T47D (cell line): ENCODE measurements around the gene RPL6.
"Not testable (repeated sequence)": the region's sequence is repeated elsewhere in the genome, so short reads cannot be mapped to it uniquely, and the experiment has no call there.

Source experiments
- DNase-seq, 2 experiments: peaks; one replicate each; pipeline versions ENCODE4 v3.0.0 to v3.0.0-alpha.2; 2011 to 2012; ENCODE audit warnings: low read depth in 1 of 2, low spot score in 1 of 2
- JUND ChIP-seq: IDR thresholded peaks from 2 replicates; pipeline ENCODE4 v1.6.1; 2012; ENCODE audit warnings: low read depth
- in situ Hi-C: cut with HindIII; loops from 2 replicates; pipeline ENCODE4 v1.10.0; 2016; ENCODE audit warnings: low sequenced_read_pairs, low pct_unique_long_range_greater_than_20kb

RPL6 gene

DNA sequence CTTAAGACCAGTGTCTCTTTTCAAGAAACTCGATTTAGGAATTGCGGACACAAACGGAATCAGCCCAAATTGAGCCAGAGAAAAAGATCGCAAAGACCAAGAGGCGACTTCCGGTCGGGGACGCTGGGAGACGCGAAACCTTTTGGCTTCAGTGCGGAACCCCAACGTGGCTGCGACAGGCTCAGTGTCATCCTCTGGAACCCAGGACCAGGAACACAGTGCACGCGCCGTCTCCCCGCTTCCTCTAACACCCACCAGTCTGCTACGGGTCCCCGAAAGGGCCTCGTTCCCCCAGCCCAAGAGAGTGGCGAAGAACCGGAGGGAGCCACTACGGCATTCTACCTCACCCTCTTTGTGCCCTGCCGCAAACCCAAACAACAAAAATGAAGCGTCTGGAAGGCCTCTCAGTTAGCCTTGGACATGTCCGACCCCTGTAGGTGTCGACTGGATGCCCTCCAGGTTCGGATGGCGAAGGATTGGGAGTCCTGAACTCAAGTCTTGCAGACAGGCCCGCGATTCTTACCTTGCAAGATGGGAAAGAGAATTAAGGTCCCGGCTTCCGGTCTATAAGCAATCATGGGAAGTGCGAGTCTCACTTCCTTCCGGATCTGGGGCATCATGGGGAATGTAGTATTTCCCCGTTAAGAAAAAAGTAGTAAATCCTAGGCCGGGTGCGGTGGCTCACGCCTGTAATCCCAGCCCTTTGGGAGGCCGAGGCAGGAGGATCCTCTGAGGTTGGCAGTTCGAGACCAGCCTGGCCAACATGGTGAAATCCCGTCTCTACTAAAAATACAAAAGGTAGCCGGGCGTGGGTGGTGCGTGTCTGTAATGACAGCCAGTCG lies at the start of gene RPL6:
RPL6 (minus strand) TSS at position 542 of the 842 bp plus-strand sequence. CDS start 949 bp downstream, outside the sequence.
- DNase-seq = peak; percentile 72 to 98
- in situ Hi-C loops = no loop called here
- TF ChIP-seq JUND = no peak

GRCh38 chr12:112458751-112459150 lies 49.3 kb upstream of the RPL6 start:
- DNase-seq = no peak
- in situ Hi-C loops = no loop called here
- no peak for TF ChIP-seq JUND

DNA sequence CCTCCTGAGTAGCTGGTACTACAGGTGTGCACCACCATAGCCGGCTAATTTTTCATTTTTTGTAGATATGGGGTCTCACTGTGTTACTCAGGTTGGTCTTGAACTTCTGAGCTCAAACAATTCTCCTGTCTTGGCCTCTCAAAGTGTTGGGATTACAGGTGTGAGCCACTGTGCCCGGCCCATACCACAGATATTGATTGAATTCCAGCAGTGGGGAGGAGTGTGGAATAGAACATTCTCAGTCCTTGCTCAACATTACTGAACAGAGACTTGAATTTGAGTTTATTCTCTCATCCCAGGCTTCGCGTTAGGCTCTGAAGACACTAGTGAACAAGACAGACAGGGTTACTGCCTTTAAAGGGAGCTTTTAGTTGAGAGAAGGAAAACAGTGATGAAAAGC lies 48.9 kb upstream of the RPL6 start:
- no peak for DNase-seq
- in situ Hi-C loops = no loop called here
- TF ChIP-seq JUND = no peak

DNA sequence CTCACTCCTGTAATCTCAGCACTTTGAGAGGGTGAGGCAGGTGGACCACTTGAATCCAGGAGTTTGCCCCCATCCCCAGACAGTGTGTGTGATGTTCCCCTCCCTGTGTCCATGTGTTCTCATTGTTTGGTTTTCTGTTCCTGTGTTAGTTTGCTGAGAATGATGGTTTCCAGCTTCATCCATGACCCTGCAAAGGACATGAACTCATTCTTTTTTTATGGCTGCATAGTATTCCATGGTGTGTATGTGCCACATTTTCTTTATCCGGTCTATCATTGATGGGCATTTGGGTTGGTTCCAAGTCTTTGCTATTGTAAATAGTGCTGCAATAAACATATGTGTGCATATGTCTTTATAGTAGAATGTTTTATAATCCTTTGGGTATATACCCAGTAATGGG lies 47.7 kb upstream of the RPL6 start:
- in situ Hi-C loops, DNase-seq: not testable (repeated sequence)

DNA sequence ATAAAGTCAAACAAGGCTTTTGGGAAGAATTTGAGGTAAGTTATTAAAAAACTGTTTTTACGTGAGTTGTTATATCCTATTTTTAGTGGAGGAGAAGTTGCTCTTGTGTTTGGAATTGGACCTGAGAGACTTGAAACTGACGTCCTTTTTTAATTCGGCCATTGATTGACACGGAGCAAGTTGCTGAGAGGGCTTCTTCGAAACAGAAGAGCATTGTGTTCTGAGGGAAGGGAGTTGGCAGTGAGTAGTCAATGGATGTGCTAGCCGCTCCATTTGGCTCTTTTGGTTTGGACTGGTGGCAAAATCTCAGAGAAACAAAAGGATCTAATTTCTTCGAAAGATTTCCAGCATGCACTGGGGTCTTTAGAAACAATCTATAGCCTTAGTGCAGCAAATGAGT lies 46.6 kb upstream of the RPL6 start:
- no peak for TF ChIP-seq JUND
- DNase-seq = no peak
- in situ Hi-C loops = no loop called here

GRCh38 chr12:112450725-112451124 lies 41.3 kb upstream of the RPL6 start:
- TF ChIP-seq JUND = no peak
- in situ Hi-C loops = no loop called here

GRCh38 chr12:112448165-112448564 lies 38.8 kb upstream of the RPL6 start:
- DNase-seq, in situ Hi-C loops: not testable (repeated sequence)

More at GRCh38 chr12:112450725-112451124, 41.3 kb upstream of the RPL6 start:
- no peak for DNase-seq

DNA sequence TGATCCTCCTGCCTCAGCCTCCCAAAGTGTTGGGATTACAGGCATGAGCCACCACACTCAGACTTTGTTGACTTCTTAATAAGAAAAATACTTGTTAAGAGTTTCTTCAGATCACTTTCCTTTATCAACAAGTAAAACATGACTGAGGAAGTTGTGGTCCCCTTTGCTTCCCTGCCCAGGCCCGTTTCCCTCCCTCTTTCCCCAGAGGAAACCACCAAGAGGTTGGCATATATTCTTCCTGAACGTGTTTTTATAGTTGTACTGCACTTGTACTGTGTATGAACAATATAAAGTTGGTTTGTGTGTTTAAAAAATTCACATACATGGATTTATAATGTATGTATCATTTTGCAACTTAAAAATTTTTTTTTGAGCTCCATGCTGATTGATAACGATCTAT lies 37.7 kb upstream of the RPL6 start:
- no peak for TF ChIP-seq JUND
- in situ Hi-C loops = no loop called here
- DNase-seq = no peak

DNA sequence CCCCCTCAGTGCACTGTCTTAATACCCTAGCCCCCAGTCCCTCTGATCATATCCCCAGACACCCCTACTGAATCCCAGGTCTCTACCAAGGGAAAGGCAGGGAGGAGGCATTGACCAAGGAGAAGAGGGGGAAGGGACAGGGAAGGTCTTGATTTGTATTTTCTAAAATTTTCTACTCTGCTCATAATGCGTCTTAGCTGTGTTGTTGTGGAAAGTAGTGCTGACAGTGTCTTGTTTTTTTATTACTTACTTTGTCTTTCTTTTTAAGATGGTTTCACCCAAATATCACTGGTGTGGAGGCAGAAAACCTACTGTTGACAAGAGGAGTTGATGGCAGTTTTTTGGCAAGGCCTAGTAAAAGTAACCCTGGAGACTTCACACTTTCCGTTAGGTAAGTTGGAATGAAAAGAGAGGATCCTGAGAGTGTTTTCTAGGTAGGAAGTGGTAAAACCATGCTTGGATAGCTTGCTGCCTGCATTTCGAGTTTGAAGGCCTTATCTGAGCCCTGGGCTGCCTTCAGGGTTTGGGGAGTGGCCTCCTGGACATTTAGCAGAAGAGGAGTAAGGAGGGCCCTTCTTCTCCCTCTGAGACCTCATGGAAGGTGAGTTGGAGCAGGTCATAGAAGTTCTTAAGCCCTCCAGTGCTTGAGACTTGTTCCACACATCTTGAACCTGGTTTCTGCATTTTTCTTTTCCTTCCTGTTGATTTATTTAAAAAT lies 36.8 kb upstream of the RPL6 start:
- TF ChIP-seq JUND = no peak
- DNase-seq = no peak
- in situ Hi-C loops = no loop called here

DNA sequence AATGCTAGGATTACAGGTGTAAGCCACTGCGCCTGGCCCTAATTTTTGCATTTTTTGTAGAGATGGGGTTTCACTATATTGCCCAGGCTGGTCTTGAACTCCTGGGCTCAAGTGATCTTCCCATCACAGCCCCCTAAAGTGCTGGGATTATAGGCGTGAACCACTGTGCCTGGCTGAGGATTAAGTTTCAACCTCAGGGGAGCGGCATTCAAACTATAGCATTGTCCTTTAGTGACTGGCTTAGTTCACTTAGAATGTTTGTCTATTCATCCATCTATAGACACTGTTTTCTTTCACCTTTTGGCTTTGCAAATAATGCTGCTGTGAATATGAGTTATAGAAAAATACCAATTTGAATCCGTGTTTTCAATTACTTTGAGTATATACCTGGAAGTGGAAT lies 34.5 kb upstream of the RPL6 start:
- TF ChIP-seq JUND = no peak
- in situ Hi-C loops = no loop called here
- DNase-seq = no peak

DNA sequence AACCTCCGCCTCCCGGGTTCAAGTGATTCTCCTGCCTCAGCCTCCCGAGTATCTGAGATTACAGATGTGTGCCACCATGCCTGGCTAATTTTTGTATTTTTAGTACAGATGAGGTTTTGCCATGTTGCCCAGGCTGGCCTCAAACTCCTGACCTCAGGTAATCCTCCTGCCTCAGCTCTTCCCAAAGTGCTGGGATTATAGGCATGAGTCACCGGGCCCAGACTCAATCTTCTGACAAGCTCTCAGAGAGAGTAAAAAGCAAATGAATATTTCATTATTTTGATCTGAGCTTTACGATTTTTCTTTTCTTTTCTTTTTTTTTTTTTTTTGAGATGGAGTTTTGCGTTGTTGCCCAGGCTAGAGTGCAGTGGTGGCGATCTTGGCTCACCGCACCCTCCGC lies 31.2 kb upstream of the RPL6 start:
- in situ Hi-C loops, DNase-seq: not testable (repeated sequence)

DNA sequence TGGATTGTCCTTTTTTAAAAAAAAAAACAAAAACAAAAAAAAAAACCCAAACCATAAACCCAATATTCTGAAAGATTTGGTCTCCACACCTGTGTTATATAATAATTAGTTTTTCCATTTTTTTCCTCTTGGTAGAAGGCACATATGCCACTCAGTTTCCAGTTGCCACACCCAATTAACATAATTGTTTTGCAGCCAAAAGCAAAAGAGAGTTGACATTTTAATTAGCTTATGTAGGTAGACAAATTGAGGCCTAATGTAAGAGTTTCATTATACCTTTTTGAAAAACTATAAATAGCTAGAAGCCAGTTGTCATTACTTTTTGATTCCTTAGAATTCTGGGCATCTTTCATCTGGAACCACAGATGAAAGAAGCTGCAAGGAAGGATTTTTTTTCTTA lies 30.4 kb upstream of the RPL6 start:
- no peak for TF ChIP-seq JUND
- in situ Hi-C loops = no loop called here
- DNase-seq = no peak

- DNase-seq, in situ Hi-C loops: not testable (repeated sequence)
These were observed 29.2 kb upstream of the RPL6 start for GRCh38 chr12:112438645-112439044.
